Sigmoid colon (tissue), 7 donors: ENCODE data around the gene ENO3. TPM values are rescaled to one million over a fixed set of nuclear protein-coding genes. Genes with fewer than 3 reads are reported as not detected.

Source experiments
- DNase-seq: peaks from one replicate; pipeline ENCODE4 v3.0.0-alpha.2; 2019
- H3K27ac ChIP-seq, 4 donors: fragments of 200-600 bp; sonication (generic); one replicate each; pipeline ENCODE4 v1.5.1; 2016 to 2019; ENCODE audit warnings: mild to moderate bottlenecking in 1 of 4
- H3K27me3 ChIP-seq, 3 donors: fragments of 200-600 bp; sonication (generic); one replicate each; pipeline ENCODE4 v1.5.1; 2019; ENCODE audit warnings: mild to moderate bottlenecking in 1 of 3
- H3K36me3 ChIP-seq, 4 donors: fragments of 200-600 bp; sonication (generic); one replicate each; pipeline ENCODE4 v1.5.1; 2016 to 2019
- H3K4me1 ChIP-seq, 4 donors: fragments of 200-600 bp; sonication (generic); one replicate each; pipeline ENCODE4 v1.5.1; 2017 to 2019
- H3K4me3 ChIP-seq, 4 donors: fragments of 200-600 bp; sonication (generic); one replicate each; pipeline ENCODE4 v1.5.1; 2017 to 2019; ENCODE audit warnings: mild to moderate bottlenecking in 2 of 4, moderate library complexity in 1 of 4
- H3K9me3 ChIP-seq, 4 donors: fragments of 200-600 bp in 3 of 4; sonication (generic) in 3 of 4; one replicate each; pipeline versions ENCODE4 v1.5.1 to v1.6.1; 2013 to 2019
- EP300 ChIP-seq, 4 donors: sonication (generic); formaldehyde crosslinking; IDR thresholded peaks; one replicate each; pipeline ENCODE4 v1.6.1; 2017; ENCODE audit warnings: antibody characterized with exemption in 4 of 4
- POLR2A ChIP-seq, 2 donors: fragments of 450-650 bp; IDR thresholded peaks; one replicate each; pipeline ENCODE4 v1.6.1; 2016; ENCODE audit warnings: antibody characterized with exemption in 2 of 2, mild to moderate bottlenecking in 2 of 2, moderate library complexity in 2 of 2
- POLR2AphosphoS5 ChIP-seq, 4 donors: sonication (generic); formaldehyde crosslinking; IDR thresholded peaks; one replicate each; pipeline ENCODE4 v1.6.1; 2017; ENCODE audit warnings: antibody characterized with exemption in 4 of 4
- WGBS, 2 donors: extraction: QIAGEN DNeasy Blood & Tissue Kit; methylation state at CpG; one replicate each; pipeline ENCODE4 v1.1.7; 2013; 5-methylcytosine and 5-hydroxymethylcytosine counted together
- intact Hi-C: fragments of 100-400 bp; cut with DNase I; formaldehyde crosslinking; loops from one replicate; pipeline ENCODE4 v1.15.1; 2023
- polyA plus RNA-seq, 3 donors: library from polyadenylated mRNA; stranded (reverse); fragments of 200-250 nt; gene quantifications; one replicate each; pipeline ENCODE4 v1.2.3, GENCODE V29; 2013
- total RNA-seq, 4 donors: library from RNA; depleted of rRNA; stranded (reverse); fragments of >200 nt; gene quantifications; one replicate each; pipeline ENCODE4 v1.1.0, GENCODE V29; 2016
- TF ChIP-seq, protein P1 (sequence below), 4 experiments: fragments of 450-650 bp in 3 of 4; fragments of 200-600 bp in 1 of 4; IDR thresholded peaks; one replicate each; pipeline ENCODE4 v1.5.1; 2016 to 2019; ENCODE audit warnings: antibody characterized with exemption in 4 of 4, mild to moderate bottlenecking in 3 of 4, moderate library complexity in 2 of 4
- donor health status: healthy with polysubstance abuse.
- donor health status: Bipolar disorder and iron deficiency.
- donor health status: healthy.

Gene ENO3
- total and polyA plus RNA-seq, 7 donors: 0.69 to 10.3 (median 5.4) TPM

DNA sequence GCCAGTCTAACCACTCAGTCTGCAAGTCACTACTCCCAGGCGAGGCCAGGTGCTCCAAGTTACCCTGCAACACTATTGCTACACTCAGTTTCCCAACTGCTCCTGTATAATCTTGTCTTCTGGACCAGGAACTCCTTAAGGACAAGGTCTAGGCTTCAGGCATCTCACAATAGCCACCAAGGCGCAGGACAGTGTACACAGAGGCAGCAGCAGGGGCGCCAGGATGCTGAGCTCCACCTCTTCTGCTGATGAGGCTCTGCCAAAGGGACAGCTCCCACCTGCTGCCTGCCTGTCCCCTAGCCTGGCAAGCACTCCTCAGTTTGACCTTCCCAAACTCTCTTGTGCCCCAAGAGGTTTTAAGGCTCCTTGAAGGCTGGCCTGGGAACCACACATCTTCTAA is 14.5 kb upstream of the ENO3 start:
- no peak overlapping the region for H3K4me3 ChIP-seq
- peaks cover 13 to 27% (median 16%) of the 10 kb centered on the region in 4 donors for H3K36me3 ChIP-seq
- TF ChIP-seq EP300 (IDR thresholded peaks at IDR 0.05) (no peak), POLR2AphosphoS5 (IDR thresholded peaks at IDR 0.05) (no peak), POLR2A (IDR thresholded peaks at IDR 0.05) (no peak)
- TF ChIP-seq, protein P1, sequence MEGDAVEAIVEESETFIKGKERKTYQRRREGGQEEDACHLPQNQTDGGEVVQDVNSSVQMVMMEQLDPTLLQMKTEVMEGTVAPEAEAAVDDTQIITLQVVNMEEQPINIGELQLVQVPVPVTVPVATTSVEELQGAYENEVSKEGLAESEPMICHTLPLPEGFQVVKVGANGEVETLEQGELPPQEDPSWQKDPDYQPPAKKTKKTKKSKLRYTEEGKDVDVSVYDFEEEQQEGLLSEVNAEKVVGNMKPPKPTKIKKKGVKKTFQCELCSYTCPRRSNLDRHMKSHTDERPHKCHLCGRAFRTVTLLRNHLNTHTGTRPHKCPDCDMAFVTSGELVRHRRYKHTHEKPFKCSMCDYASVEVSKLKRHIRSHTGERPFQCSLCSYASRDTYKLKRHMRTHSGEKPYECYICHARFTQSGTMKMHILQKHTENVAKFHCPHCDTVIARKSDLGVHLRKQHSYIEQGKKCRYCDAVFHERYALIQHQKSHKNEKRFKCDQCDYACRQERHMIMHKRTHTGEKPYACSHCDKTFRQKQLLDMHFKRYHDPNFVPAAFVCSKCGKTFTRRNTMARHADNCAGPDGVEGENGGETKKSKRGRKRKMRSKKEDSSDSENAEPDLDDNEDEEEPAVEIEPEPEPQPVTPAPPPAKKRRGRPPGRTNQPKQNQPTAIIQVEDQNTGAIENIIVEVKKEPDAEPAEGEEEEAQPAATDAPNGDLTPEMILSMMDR (IDR thresholded peaks at IDR 0.05): no peak
- no peak overlapping the region for H3K27ac ChIP-seq
- no peaks in the 10 kb centered on the region for H3K9me3 ChIP-seq
- DNase-seq: no peak
- H3K27me3 ChIP-seq: no peaks in the 10 kb centered on the region
- 86 to 92% methylated on average over 3 of the region's 3 CpGs for WGBS, 2 donors
- peaks cover 0 to 38% (median 33%) of the 10 kb centered on the region in 4 donors for H3K4me1 ChIP-seq
- intact Hi-C loops: no loop called here

DNA sequence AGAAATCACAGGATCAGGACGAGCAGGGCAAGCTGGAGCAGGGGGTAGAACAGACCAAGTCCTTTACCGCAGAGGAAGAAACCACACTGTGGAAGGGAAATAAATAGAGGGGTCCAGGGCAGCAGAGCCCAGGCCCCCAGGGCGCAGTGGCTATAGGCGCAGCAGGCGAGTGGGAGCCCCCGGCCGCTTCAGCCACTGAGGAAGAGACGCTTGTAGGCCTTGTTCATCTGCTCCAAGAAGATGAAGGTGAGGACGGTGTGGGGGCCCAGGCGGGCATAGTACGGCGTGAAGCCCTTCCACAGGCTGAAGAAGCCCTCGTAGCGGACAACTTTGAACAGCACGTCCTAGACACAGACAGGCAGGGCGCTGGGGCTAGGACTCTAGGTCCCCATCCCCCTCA is 13.4 kb upstream of the ENO3 start:
- Histone ChIP-seq H3K4me3 (no peak overlapping the region), H3K27me3 (no peaks in the 10 kb centered on the region), H3K9me3 (no peaks in the 10 kb centered on the region), H3K36me3 (peaks cover 13 to 33% (median 19%) of the 10 kb centered on the region in 4 donors), H3K4me1 (peaks cover 0 to 49% (median 40%) of the 10 kb centered on the region in 4 donors), H3K27ac (peak overlapping the region in 2 of 4 donors; percentile 96)
- WGBS, 2 donors: 94 to 97% methylated on average over 16 of the region's 16 CpGs
- TF ChIP-seq EP300 (IDR thresholded peaks at IDR 0.05): no peak
- TF ChIP-seq, protein P1 (IDR thresholded peaks at IDR 0.05): no peak
- TF ChIP-seq POLR2A (IDR thresholded peaks at IDR 0.05): no peak
- no peak for TF ChIP-seq POLR2AphosphoS5 (IDR thresholded peaks at IDR 0.05)
- DNase-seq: no peak
- intact Hi-C loops: no loop called here

DNA sequence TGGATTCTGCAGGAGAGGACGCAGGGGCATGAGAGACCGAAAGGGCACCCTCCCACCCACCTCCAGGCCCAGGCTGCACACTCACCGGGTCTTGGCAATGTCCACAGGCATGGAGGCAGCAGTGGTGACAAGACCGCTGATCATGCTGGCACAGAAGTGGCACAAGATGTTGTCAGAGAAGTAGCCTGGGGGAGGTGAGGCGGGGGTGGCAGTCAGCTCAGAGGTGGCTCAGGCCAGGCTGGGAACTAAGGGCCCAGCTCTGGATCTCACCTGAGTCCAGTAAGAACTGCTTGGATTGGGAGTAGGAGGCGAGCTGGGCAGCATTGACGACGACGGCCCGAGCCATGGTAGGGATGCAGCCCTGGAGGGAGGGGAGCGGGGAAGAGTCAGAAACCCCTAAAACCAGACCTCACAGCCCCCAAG is 12.8 kb upstream of the ENO3 start:
- 90 to 96% methylated on average over 11 of the region's 11 CpGs for WGBS, 2 donors
- peak overlapping the region in 1 of 4 donors; percentile 83 for H3K4me3 ChIP-seq
- H3K4me1 ChIP-seq: peaks cover 0 to 54% (median 42%) of the 10 kb centered on the region in 4 donors
- H3K27me3 ChIP-seq: no peaks in the 10 kb centered on the region
- DNase-seq: no peak
- peak overlapping the region; percentile 91 to 96 (median 94) for H3K27ac ChIP-seq
- peaks cover 14 to 39% (median 23%) of the 10 kb centered on the region in 4 donors for H3K36me3 ChIP-seq
- H3K9me3 ChIP-seq: no peaks in the 10 kb centered on the region
- intact Hi-C loops: no loop called here
- TF ChIP-seq POLR2A (IDR thresholded peaks at IDR 0.05): no peak
- TF ChIP-seq, protein P1 (IDR thresholded peaks at IDR 0.05): no peak
- no peak for TF ChIP-seq EP300 (IDR thresholded peaks at IDR 0.05)
- TF ChIP-seq POLR2AphosphoS5 (IDR thresholded peaks at IDR 0.05): no peak

DNA sequence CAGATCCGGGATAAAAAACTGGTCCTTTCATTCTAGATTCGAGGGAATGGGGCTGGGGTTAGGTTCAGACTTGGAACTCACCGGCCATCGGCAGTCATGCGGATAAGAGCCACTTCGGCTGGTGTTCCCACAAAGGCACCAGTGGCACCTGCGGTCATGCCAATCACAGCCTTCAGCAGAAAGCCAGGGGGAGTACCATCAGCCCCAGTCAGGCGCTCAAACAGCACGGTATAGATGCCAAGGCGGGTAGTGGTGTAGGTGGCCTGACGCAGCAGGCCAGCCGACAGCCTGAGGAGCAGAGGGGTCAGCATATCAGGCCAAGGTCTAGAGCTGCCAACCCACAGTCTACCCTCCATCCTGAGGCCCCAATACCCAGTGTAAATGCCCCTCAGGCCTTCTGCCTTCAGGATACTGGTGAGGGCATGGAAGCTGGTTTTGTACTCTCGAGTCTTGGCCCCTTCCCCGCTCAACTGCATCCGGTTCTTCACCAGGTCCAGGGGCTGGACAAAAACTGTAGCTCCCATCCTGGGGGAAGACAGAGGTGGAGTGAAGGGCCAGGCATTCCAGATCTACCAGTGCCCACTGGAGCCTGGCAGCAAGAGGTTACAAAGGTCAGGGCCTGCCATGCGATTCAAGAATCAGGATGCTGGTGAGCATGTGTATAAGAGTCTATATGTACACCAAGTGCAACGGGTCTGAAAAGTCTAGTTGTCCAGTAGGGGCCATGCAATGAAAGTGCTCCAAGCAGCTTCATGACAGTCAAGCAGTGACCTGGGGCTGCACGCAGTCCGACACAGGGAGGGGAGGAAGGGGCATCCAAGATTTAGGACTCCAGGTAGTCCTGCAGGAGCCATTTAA is 12.0 kb upstream of the ENO3 start:
- 30 to 59% methylated on average over 19 of the region's 19 CpGs for WGBS, 2 donors
- no peaks in the 10 kb centered on the region for H3K27me3 ChIP-seq
- DNase-seq: no peak
- H3K4me1 ChIP-seq: peaks cover 0 to 53% (median 40%) of the 10 kb centered on the region in 4 donors
- TF ChIP-seq EP300 (IDR thresholded peaks at IDR 0.05) (no peak), POLR2A (IDR thresholded peaks at IDR 0.05) (no peak)
- H3K36me3 ChIP-seq: peaks cover 20 to 46% (median 30%) of the 10 kb centered on the region in 4 donors
- peak overlapping the region; percentile 91 to 96 (median 94) for H3K27ac ChIP-seq
- H3K4me3 ChIP-seq: peak overlapping the region; percentile 62 to 83 (median 73)
- H3K9me3 ChIP-seq: no peaks in the 10 kb centered on the region
- intact Hi-C loops: loop anchor here (1.0 kb wide), 1 partner anchor 48 kb away; the partner anchor contains the start of gene CAMTA2

DNA sequence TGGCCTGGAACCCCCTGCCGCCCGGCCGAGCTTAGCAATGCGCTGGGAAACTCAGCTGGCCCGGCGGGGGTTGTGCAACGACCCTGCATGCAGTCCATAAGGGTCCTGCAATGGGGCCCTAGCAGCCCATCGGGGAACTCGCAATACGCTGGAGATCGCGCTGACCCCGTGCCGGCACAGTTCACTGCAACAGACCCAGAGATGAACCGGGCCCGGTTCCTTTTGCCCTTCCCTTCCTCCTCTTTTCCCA is 11.4 kb upstream of the ENO3 start:
- Histone ChIP-seq H3K27me3 (no peaks in the 10 kb centered on the region), H3K9me3 (no peaks in the 10 kb centered on the region), H3K36me3 (peaks cover 23 to 52% (median 33%) of the 10 kb centered on the region in 4 donors), H3K4me3 (peak overlapping the region; percentile 62 to 83 (median 73)), H3K4me1 (peaks cover 0 to 53% (median 39%) of the 10 kb centered on the region in 4 donors), H3K27ac (peak overlapping the region; percentile 91 to 96 (median 94))
- TF ChIP-seq EP300 (IDR thresholded peaks at IDR 0.05): no peak
- no peak for TF ChIP-seq POLR2AphosphoS5 (IDR thresholded peaks at IDR 0.05)
- no peak for TF ChIP-seq POLR2A (IDR thresholded peaks at IDR 0.05)
- TF ChIP-seq, protein P1 (IDR thresholded peaks at IDR 0.05): no peak
- intact Hi-C loops: loop anchor here (1.0 kb wide), 1 partner anchor 48 kb away; the partner anchor contains the start of gene CAMTA2
- DNase-seq: peak; percentile 81
- WGBS, 2 donors: 0% methylated on average over 16 of the region's 16 CpGs
